Muscle layer of duodenum (tissue), 2 donors: ENCODE data around the gene TARS1.
"Not testable (repeated sequence)": the region's sequence is repeated elsewhere in the genome, so short reads cannot be mapped to it uniquely, and the experiment has no call there.

Experiments used
- H3K27ac ChIP-seq: one replicate; pipeline ENCODE4 v1.7.0; 2013; ENCODE audit warnings: mild to moderate bottlenecking, low read length
- H3K27me3 ChIP-seq: one replicate; pipeline ENCODE4 v1.7.0; 2013; ENCODE audit warnings: low read depth, mild to moderate bottlenecking, control low read depth, low read length
- H3K36me3 ChIP-seq, 2 donors: one replicate each; pipeline ENCODE4 v1.7.0; 2013; ENCODE audit warnings: low read length in 2 of 2, control low read depth in 1 of 2, mild to moderate bottlenecking in 1 of 2; ENCODE audit not compliant: insufficient read depth in 2 of 2, control insufficient read depth in 1 of 2
- H3K4me1 ChIP-seq, 2 donors: one replicate each; pipeline ENCODE4 v1.7.0; 2013; ENCODE audit warnings: low read length in 2 of 2, mild to moderate bottlenecking in 2 of 2, control low read depth in 1 of 2, moderate library complexity in 1 of 2; ENCODE audit not compliant: insufficient read depth in 2 of 2, control insufficient read depth in 1 of 2
- H3K4me3 ChIP-seq, 2 donors: one replicate each; pipeline ENCODE4 v1.7.0; 2013; ENCODE audit warnings: low read length in 2 of 2, low read depth in 1 of 2, mild to moderate bottlenecking in 1 of 2
- H3K9me3 ChIP-seq, 2 donors: one replicate each; pipeline ENCODE4 v1.7.0; 2013; ENCODE audit warnings: low read length in 2 of 2, control low read depth in 1 of 2, mild to moderate bottlenecking in 1 of 2; ENCODE audit not compliant: control insufficient read depth in 1 of 2
- donor health status: healthy.

TARS1 gene

DNA sequence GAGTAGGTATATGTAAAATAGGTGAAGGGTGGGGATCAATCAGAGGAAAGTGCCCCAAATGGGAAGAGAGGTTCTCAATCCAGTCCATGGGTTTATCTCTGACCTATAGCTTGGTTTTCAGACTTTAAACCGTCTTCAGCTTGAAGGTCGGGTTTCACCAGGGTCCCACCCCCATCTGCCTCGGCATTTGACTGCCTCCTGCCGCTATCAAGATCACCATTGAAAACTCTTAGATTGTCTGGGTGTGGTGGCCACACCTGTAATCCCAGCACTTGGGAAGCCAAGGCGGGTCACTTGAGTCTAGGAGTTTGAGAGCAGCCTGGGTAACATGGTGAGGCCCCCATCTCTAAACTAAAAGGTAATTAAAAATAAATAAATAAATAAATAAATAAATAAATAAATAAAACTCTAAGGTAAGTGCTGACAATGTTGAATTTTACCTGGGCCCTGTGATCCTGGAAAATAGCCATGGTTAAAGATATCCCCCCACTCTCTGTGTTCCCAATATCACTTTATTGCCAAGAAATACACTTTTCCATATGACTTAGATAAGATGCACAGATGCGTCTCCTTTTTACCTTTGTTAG lies 48.8 kb downstream of the TARS1 start:
- no peak overlapping the region for H3K27ac ChIP-seq
- no peak overlapping the region for H3K4me3 ChIP-seq
- H3K4me1 ChIP-seq, result peaks cover 0 to 4% of the 10 kb centered on the region in 2 donors
- no peaks in the 10 kb centered on the region for H3K27me3 ChIP-seq
- H3K36me3 ChIP-seq, result no peaks in the 10 kb centered on the region
- H3K9me3 ChIP-seq, result no peaks in the 10 kb centered on the region

DNA sequence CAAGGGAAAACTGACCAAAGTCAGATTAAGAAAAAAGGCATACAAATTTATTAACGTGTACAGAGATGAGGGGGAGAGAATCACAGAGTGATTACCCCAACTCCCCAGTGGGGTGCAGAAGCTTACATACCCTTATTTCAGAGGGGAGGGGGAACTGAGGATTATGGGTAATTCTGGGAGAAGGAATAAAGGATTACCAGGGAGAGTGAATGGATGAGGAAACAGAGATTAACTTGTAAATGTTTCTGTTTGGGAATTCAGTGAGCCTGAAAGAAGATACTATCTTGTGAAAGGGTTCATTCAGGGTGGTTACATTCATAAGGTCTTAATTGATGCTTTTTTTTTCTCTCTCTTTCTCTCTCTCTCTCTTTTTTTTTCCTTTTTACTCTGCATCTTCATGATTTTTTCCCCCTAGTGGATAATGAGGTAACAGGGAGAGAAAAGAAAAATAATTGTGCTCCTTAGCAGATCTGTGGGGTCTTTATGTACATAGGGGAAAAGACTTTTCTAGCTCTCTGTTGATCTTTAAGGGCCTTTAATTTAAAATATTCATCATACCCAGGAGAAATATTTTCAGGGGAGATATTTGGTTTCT lies 49.4 kb downstream of the TARS1 start:
- Histone ChIP-seq H3K4me3 (no peak overlapping the region), H3K4me1 (peaks cover 0 to 4% of the 10 kb centered on the region in 2 donors), H3K27ac (no peak overlapping the region), H3K9me3 (no peaks in the 10 kb centered on the region), H3K36me3 (no peaks in the 10 kb centered on the region), H3K27me3 (no peaks in the 10 kb centered on the region)

DNA sequence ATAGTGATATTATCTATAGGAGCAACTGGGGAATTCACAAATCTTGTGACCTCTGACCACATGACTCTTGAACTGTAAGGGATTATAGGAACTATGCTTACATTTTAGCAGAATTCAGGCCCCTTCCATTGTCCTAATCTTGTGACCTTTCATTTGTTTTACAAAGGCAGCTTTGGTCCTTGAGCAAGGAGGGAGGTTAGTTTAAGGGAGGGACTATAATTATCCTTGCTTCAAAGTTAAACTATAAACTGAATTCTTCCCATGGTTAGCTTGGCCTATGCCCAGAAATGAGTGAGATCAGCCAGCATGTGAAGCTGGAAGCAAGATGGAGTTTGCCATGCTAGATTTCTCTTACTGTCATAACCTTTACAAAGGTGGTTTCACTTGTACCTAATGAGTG lies 51.2 kb downstream of the TARS1 start:
- H3K27ac ChIP-seq, result no peak overlapping the region
- no peaks in the 10 kb centered on the region for H3K36me3 ChIP-seq
- H3K4me1 ChIP-seq, result peaks cover 0 to 4% of the 10 kb centered on the region in 2 donors
- no peak overlapping the region for H3K4me3 ChIP-seq
- H3K27me3 ChIP-seq, result no peaks in the 10 kb centered on the region
- no peaks in the 10 kb centered on the region for H3K9me3 ChIP-seq

DNA sequence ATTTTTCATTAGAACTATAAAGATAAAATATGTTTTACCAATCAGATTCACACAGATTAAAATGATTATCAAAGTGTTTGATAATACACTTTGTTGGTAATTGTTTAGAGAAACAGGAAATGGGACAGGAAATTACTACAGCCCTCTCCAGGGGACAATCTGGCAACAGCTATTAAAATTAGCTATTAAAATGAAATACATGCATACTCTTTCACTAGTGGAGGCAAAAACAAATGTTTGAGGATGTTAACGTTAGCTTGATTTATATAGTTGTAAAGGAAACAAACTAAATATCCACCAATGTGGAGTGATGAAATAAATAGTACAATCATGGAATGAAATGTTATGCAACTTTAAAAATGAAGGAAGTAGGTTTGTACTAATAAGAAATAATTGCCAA lies 53.7 kb downstream of the TARS1 start:
- peaks cover 0 to 4% of the 10 kb centered on the region in 2 donors for H3K4me1 ChIP-seq
- no peaks in the 10 kb centered on the region for H3K36me3 ChIP-seq
- H3K4me3 ChIP-seq, result no peak overlapping the region
- no peak overlapping the region for H3K27ac ChIP-seq
- no peaks in the 10 kb centered on the region for H3K9me3 ChIP-seq
- H3K27me3 ChIP-seq, result no peaks in the 10 kb centered on the region

DNA sequence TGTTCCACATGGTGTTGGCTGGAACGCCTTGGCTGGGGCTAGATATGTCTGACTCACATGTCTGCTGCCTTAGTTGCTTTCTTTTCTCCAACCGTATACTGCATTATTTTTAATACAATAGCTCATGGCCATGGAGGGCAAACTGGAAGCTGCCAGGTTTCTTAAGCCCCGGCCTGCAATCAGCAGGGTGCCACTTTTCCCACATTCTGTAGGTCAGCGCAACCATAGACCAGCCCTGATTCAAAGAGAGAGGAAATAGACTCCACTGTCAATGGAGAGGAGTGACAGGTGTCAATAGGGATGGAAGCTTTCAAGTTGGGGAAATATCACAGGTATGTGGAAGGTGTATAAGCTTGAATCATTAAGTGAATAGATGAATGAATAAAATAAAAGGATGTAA lies 60.5 kb downstream of the TARS1 start:
- no peak overlapping the region for H3K4me3 ChIP-seq
- H3K9me3 ChIP-seq, result no peaks in the 10 kb centered on the region
- no peak overlapping the region for H3K27ac ChIP-seq
- no peaks in the 10 kb centered on the region for H3K27me3 ChIP-seq
- no peaks in the 10 kb centered on the region for H3K36me3 ChIP-seq
- H3K4me1 ChIP-seq, result no peaks in the 10 kb centered on the region

DNA sequence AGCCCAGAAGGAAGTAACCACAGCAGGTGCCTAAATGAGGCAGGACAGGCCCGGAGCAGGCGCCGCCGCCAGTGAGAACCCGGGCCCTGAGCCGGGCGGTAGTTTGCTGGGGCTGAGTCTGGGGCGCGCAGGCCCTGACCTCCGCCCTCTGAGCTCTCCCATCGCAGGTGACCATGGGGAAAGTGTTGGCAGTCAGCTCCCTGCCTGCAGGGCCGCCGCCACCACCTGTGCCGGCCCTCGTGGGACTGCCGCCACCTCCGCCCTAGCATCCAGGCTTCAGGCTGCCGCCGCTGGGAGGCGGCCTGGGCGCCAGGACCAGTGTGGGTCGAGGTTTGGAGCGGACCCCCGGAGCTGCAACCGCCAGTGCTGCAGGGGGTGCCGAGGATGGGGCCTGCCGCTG lies 61.1 kb downstream of the TARS1 start:
- no peak overlapping the region for H3K27ac ChIP-seq
- H3K4me1 ChIP-seq, result no peaks in the 10 kb centered on the region
- no peak overlapping the region for H3K4me3 ChIP-seq
- no peaks in the 10 kb centered on the region for H3K27me3 ChIP-seq
- H3K9me3 ChIP-seq, result no peaks in the 10 kb centered on the region
- no peaks in the 10 kb centered on the region for H3K36me3 ChIP-seq

DNA sequence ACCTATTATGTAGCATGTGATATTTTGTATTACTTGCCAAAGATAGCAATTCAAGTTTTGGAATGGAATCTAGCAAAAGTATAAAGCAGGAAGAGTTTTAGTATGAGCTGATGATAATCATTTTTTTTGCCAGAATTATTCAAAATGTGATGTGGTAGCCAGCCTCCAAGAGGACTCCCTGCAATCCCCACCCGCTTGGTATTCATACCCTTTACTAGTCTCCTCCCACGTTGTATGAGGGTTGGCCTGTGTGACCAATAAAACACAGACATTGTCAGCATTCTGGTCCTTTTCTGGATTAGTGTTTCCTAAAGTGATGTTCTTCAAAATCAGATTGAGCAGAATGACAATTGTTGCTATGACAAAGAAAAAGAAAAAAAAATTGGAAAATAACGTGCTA lies 63.8 kb downstream of the TARS1 start:
- H3K27me3 ChIP-seq, result no peaks in the 10 kb centered on the region
- no peaks in the 10 kb centered on the region for H3K9me3 ChIP-seq
- no peaks in the 10 kb centered on the region for H3K36me3 ChIP-seq
- no peaks in the 10 kb centered on the region for H3K4me1 ChIP-seq
- H3K27ac ChIP-seq, result no peak overlapping the region
- H3K4me3 ChIP-seq, result no peak overlapping the region

DNA sequence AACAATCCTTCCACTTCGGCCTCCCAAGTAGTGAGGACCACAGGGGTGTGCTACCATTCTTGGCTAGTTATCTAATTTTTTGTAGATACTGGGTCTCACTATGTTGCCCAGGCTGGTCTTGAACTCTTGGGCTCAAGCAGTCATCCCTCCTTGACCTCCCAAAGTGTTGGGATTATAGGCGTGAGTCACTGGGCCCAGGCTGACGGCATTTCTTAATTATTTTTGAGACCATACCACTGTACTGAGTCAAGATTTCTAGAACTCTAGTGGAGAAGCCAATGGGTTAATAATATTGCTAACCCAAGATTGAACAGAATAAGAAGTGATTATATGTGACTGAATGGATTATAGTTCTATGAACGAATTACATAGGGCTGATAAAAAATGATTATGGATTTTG lies 66.7 kb downstream of the TARS1 start:
- Histone ChIP-seq H3K4me1 (no peaks in the 10 kb centered on the region), H3K4me3 (no peak overlapping the region), H3K9me3 (no peaks in the 10 kb centered on the region), H3K27me3 (no peaks in the 10 kb centered on the region), H3K36me3 (no peaks in the 10 kb centered on the region), H3K27ac (no peak overlapping the region)

DNA sequence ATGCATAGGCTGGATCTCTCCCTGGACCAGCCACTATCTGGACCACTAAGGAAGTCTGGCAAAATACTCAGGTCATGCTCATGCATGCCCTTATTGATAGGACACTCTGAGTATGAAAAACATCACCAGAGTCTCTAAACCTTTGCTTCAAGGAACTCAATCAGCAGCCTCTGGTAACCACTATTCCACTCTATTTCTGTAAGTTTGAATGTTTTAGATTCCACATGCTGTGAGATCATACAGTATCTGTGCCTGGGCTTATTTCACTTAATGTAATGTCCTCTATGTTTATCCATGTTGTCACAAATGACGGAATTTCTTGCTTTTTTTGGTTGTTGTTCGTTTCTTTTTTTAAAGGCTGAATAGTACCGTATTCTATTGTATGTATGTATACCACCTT lies 68.3 kb downstream of the TARS1 start:
- H3K27me3 ChIP-seq, result no peaks in the 10 kb centered on the region
- no peaks in the 10 kb centered on the region for H3K9me3 ChIP-seq
- H3K4me3 ChIP-seq, result no peak overlapping the region
- no peak overlapping the region for H3K27ac ChIP-seq
- no peaks in the 10 kb centered on the region for H3K36me3 ChIP-seq
- peaks cover 0 to 3% of the 10 kb centered on the region in 2 donors for H3K4me1 ChIP-seq

DNA sequence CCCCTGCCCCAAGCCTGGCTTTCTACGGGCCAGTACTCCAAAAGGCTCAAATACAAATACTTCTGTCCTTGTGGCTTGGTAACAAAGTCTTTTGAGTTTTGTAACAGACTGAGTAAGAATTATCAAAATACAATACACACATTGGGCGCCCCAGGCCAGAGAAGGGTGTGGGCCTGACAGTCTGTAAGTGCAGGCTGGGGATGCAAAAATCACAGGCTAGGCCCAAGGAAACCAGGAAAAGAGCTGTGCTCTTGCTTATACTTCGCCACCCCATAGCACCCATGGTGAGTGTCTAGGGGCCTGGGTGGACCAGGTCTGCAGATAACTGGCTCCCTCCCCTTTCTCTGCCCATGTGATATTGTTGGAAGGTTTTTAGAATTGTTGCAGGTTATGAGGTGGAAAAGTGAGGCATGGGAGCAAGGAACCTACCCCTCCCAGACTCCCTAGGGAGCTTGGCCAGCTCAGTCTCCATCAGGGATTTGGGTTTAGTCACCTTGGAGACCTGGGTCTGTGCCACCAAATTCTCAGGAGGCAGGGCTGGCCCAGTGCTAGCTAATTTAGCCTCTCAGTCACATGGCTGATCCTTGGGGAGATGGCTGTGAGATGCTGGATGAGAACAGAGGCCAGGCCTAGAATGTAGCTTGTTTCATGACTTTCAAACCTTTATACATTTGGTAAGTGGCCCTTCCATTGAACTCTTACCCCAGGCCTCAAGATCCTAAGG lies 72.9 kb downstream of the TARS1 start:
- Histone ChIP-seq H3K27me3 (no peaks in the 10 kb centered on the region), H3K36me3 (no peaks in the 10 kb centered on the region), H3K4me1 (peaks cover 0 to 3% of the 10 kb centered on the region in 2 donors), H3K27ac (no peak overlapping the region), H3K9me3 (no peaks in the 10 kb centered on the region), H3K4me3 (no peak overlapping the region)

DNA sequence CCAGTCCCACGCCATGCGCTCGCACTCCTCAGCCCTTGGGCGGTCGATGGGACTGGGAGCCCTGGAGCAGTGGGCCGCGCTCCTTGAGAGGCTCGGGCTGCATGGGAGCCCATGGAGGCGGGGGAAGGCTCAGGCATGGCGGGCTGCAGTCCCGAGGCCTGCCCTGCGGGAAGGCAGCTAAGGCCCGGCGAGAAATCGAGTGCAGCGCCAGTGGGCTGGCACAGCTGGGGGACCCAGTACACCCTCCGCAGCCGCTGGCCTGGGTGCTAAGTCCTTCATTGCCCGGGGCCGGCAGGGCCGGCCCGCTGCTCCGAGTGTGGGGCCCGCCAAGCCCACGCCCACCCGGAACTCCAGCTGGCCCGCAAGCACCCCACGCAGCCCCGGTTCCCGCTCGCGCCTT lies 74.6 kb downstream of the TARS1 start:
- H3K27ac ChIP-seq, H3K4me1 ChIP-seq, H3K9me3 ChIP-seq: not testable (repeated sequence)

More for the DNA sequence above, 74.6 kb downstream of the TARS1 start:
- H3K36me3 ChIP-seq, H3K4me3 ChIP-seq, H3K27me3 ChIP-seq: not testable (repeated sequence)
